GM21528 (cell line): ENCODE measurements around the gene PCSK4.

Source experiments
- ATAC-seq: cut with Tn5 transposase; IDR thresholded peaks from one replicate; pipeline ENCODE4 v1.9.1; 2021; ENCODE audit warnings: mild to moderate bottlenecking, moderate library complexity; ENCODE audit not compliant: unreplicated experiment, low FRiP score

Gene PCSK4

DNA sequence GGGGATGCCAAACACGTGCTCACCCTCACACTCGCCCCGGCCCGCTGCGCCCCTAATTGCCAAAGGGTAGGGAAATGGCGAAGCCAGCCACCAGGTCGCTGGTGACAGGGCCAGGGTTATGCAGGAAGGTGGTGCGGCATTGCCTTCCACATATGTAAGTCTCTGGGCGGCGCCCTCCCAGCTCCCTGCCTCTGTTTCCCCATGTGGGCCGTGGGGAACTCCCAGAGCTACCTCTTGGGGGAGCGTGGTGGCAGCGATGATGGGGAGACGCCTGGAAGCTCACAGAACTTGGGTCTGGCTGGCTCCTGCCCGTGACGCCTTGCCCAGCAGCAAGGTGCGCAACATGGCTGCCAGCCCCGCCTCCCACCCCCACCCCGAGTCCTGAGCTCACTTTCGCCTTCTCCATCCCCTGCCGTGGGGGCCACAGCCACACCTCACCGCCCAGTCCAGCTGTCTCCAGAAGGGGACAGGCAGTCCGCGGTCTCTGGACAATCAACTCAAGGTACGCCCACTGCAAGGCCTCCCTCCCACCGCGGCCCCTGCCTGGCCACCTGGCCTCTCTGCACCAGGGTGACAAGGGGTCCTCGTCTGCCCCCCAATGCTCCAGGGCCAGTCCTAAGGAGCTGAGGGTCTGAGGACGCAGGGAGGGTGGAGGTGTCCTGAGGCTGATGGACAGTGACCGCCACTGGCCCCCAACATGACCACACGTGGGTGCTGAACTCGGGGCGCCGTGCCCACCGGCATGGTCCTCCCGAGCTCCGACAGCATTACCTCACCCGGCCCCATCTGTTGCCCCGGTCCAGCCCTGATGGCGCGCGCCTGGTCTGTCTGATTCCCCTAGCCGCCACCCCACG is 17.7 kb downstream of the PCSK4 start:
- no peak for ATAC-seq

DNA sequence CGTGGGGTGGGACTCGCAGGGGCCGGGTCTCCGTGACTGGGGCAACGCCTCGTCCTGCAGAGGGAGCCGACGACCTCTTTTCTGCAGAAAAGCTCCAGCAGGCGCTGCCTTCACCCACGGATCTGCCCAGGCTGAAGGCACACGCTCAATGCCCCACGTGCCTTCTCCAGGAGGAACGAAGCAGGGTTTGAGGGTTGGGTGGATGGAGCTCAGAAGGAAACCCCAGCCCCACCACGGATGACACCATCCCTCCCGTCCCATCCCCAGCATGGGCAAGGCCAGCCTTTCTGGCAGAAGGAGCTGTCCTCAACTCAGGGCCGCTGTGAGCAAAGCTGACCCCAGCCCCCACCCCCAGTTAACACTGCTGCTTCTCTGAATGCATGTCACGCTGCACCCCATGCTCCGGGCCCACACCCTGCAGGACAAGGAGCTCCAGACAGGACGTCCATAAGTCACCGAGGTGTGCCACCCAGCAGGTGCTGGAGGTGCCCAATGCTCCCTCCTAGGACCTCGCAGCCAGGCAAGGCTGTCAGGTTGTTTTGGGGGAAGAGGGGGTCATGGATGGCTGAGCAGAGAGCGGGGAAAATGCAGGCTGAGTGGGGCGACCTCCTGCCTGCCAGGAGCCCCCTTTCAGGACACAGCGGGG is 18.5 kb downstream of the PCSK4 start:
- ATAC-seq, result no peak

DNA sequence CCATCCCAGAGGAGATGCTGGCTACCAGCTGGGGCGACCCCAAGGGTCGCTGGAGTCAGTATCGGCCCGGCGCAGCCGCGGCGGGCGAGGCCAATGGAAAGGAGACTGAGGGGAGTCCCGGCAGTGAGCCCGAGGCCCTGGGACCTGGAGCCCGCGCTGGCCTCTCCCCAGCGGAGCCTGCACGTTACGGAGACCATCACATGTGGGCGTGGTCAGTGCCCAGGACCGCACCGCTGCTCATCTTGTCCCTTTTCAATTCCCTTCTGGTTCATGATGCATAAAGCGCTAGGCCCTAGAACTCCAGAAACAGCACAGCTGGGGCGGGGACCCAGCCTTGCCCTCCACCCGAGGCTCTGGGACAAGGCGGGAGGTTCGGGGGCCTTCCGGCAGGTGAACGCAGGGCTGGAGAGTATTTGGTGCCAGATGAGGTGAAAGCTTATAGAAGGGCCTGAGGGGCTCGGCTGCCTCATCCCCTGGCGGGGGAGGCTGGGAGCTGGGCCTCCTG is 19.1 kb downstream of the PCSK4 start:
- no peak for ATAC-seq

DNA sequence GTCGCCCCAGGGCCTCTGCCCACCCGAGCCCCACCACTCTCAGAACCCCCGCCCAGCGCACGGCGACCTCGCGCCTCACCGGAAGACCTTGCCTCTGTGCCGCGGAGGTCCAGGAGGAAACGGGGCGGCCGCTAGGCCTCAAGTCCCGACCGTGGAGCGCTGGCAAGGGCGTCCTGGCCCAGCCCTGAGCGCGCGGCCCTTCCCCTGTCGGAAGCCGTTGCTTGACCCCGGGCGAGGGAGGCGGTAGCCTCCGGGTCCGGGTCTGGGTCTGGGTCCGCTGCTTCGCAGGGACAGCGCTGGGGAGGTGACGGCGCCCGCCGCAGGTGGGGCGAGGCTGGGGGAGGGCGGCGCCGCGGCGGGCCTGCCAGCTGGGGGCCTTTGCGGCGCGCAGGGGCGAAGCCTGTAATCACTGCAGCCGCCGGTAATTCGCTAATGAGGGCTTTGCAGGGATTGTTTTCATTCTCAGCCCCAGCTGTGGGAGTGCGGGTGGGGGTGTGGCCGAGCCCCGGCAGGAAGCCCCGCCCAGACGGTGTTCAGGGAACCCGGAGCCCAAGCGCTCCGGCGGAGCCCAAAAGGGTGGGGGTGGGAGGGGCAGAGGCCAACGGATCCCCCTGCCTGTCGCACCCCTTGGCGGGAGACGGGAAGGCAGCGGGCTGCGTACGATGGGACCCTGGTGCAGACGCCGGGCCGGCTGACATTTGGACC is 19.7 kb downstream of the PCSK4 start:
- no peak for ATAC-seq

DNA sequence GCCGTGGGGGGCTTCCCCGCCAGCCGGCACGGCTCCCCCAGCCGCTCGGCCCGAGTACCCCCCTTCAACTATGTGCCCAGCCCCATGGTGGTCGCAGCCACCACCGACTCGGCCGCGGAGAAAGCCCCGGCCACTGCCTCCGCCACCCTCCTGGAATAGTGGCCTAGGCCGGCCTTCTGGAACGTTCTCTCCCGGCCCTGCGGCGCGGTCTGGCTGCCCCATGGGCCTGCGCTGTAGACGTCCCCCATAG is 20.2 kb downstream of the PCSK4 start:
- ATAC-seq, result no peak

DNA sequence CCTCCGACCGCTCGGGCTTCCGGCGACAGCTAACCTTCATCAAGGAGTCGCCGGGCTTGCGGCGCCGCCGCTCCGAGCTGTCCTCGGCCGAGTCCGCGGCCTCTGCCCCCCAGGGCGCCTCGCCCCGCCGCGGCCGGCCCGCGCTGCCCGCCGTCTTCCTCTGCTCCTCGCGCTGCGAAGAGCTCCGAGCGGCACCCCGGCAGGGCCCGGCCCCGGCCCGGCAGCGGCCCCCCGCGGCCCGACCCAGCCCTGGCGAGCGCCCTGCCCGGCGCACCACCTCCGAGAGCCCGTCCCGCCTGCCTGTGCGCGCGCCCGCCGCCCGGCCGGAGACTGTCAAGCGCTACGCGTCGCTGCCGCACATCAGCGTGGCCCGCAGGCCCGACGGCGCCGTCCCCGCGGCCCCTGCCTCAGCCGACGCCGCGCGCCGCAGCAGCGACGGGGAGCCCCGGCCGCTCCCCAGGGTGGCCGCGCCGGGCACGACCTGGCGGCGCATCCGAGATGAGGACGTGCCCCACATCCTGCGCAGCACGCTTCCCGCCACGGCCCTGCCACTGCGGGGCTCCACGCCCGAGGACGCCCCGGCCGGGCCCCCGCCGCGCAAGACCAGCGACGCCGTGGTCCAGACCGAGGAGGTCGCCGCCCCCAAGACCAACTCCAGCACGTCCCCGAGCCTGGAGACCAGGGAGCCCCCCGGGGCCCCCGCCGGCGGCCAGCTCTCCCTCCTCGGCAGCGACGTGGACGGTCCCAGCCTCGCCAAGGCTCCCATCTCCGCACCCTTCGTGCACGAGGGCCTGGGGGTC is 20.7 kb downstream of the PCSK4 start:
- ATAC-seq, result no peak

DNA sequence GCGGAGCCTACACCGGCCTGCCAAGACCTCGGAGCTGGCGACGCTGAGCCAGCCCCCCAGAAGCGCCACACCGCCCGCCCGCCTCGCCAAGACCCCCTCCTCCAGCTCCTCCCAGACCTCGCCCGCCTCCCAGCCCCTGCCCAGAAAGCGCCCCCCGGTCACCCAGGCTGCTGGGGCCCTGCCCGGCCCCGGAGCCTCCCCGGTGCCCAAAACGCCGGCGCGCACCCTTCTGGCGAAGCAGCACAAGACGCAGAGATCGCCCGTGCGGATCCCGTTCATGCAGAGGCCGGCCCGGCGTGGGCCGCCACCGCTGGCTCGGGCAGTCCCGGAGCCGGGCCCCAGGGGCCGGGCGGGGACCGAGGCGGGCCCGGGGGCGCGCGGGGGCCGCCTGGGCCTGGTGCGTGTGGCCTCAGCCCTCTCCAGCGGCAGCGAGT is 21.3 kb downstream of the PCSK4 start:
- ATAC-seq, result no peak

DNA sequence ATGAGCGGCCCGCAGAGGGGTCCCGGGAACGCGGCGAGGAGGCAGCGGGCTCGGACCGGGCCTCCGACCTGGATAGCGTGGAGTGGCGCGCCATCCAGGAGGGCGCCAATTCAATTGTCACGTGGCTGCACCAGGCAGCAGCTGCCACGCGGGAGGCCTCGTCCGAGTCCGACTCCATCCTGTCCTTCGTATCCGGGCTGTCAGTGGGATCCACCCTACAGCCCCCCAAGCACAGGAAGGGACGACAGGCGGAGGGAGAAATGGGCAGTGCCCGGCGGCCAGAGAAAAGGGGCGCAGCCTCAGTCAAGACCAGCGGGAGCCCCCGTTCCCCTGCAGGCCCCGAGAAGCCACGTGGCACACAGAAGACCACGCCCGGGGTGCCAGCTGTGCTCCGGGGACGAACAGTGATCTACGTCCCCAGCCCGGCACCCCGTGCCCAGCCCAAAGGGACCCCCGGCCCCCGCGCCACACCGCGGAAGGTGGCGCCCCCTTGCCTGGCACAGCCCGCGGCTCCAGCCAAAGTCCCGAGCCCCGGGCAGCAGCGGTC is 21.8 kb downstream of the PCSK4 start:
- no peak for ATAC-seq

DNA sequence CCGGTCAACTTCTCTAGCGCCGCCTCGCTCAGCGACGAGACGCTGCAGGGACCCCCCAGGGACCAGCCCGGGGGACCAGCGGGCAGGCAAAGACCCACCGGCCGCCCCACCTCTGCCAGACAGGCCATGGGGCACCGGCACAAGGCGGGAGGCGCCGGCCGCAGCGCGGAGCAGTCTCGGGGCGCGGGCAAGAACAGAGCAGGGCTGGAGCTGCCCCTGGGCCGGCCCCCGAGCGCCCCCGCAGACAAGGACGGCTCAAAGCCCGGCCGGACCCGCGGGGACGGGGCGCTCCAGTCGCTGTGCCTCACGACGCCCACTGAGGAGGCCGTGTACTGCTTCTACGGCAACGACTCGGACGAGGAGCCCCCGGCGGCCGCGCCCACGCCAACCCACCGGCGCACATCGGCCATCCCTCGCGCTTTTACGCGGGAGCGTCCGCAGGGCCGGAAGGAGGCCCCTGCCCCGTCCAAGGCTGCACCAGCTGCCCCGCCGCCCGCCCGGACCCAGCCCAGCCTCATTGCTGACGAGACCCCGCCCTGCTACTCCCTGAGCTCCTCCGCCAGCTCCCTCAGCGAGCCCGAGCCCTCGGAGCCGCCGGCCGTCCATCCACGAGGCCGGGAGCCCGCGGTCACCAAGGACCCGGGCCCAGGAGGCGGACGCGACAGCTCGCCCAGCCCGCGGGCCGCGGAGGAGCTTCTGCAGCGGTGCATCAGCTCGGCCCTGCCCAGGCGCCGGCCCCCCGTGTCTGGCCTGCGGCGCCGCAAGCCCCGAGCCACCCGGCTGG is 22.5 kb downstream of the PCSK4 start:
- no peak for ATAC-seq

DNA sequence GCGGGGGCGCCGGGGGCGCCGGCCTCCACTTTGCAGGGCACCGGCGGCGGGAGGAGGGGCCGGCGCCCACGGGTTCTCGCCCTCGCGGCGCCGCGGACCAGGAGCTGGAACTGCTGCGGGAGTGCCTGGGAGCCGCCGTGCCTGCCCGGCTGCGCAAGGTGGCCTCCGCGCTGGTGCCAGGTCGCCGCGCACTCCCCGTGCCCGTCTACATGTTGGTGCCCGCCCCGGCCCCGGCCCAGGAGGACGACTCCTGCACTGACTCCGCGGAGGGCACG is 23.0 kb downstream of the PCSK4 start:
- ATAC-seq, result no peak

DNA sequence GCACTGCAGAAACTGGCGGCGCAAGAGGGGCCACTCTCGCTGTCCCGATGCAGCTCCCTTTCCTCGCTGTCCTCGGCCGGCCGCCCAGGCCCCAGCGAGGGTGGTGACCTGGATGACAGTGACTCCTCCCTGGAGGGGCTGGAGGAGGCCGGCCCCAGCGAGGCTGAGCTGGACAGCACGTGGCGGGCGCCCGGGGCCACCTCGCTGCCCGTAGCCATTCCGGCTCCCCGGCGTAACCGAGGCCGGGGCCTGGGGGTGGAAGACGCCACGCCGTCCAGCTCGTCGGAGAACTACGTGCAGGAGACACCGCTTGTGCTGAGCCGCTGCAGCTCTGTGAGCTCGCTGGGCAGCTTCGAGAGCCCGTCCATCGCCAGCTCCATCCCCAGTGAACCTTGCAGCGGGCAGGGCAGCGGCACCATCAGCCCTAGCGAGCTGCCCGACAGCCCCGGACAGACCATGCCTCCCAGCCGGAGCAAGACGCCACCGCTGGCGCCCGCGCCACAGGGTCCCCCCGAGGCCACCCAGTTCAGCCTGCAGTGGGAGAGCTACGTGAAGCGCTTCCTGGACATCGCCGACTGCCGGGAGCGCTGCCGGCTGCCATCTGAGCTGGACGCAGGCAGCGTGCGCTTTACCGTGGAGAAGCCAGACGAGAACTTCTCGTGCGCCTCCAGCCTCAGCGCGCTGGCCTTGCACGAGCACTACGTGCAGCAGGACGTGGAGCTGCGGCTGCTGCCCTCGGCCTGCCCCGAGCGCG is 23.5 kb downstream of the PCSK4 start:
- no peak for ATAC-seq

DNA sequence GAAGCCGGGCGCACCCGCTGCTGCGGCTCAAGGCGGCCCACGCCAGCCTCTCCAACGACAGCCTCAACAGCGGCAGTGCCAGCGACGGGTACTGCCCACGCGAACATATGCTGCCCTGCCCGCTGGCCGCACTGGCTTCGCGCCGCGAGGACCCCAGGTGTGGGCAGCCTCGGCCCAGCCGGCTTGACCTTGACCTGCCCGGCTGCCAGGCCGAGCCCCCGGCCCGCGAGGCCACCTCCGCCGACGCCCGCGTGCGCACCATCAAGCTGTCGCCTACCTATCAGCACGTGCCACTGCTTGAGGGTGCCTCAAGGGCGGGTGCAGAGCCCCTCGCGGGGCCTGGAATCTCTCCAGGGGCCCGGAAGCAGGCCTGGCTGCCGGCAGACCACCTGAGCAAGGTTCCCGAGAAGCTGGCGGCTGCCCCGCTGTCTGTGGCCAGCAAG is 24.1 kb downstream of the PCSK4 start:
- no peak for ATAC-seq

DNA sequence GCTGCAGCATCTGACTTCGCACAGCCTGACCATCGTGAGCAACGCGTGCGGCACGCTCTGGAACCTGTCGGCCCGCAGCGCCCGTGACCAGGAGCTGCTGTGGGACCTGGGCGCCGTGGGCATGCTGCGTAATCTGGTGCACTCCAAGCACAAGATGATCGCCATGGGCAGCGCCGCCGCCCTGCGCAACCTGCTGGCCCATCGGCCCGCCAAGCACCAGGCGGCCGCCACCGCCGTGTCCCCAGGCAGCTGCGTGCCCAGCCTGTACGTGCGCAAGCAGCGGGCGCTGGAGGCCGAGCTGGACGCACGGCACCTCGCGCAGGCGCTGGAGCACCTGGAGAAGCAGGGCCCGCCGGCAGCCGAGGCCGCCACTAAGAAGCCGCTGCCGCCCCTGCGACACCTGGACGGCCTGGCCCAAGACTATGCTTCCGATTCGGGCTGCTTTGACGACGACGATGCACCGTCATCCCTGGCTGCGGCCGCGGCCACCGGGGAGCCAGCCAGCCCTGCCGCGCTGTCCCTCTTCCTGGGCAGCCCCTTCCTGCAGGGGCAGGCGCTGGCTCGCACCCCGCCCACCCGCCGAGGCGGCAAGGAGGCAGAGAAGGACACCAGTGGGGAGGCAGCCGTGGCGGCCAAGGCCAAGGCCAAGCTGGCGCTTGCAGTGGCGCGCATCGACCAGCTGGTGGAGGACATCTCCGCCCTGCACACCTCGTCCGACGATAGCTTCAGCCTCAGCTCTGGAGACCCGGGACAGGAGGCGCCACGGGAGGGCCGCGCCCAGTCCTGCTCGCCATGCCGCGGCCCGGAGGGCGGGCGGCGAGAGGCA is 24.7 kb downstream of the PCSK4 start:
- ATAC-seq, result no peak

DNA sequence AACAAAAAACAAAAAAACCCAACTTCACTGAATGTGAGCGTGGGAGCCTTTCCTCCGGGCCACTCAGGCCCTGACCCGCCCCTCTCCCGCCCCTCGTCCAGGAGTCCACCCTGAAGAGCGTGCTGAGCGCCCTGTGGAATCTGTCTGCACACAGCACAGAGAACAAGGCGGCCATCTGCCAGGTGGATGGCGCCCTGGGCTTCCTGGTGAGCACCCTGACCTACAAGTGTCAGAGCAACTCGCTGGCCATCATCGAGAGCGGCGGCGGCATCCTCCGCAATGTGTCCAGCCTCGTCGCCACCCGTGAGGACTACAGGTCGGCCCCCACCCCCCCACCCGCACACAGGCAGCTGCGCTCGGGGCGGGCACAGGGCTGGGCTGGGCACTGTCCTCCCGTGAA is 28.3 kb downstream of the PCSK4 start:
- no peak for ATAC-seq

DNA sequence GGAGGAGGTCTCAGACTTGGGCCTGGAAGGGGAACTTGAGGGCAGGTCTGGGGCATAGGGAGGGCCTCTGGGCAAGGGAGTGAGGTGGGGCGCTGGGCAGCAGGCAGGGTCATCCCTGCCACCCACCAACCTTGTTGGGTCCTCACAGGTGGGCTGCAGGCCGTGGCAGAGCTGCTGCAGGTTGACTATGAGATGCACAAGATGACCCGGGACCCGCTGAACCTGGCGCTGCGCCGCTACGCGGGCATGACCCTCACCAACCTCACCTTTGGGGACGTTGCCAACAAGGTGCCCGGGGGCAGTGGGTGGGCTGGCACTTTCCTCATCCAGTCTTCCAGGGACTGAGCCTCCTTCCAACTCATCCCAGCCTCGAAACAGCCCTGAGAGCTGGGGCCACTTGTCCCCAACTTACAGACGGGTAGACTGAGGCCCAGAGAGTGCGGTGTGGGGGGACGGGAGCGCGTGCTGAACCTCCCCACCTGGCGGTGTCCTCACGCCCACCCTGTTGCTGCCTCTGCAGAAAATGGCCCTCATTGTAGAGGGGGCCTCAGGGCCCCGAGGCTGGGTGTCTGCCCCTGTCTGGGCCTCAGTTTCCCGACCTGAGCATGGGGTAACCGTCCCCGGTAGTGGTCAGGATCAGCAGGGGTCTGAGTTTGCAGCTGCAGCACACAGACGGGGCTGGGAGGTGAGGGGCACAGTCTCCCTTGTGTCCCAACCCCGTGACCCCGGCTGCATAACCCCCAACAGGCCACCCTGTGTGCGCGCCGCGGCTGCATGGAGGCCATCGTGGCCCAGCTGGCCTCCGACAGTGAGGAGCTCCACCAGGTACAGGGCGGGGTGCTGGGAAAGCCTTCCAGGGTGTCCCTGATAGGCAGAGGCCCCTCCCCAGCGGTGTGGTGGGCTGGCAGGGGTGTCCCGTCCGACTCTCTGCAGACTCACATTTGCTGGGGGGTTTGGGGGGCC is 29.8 kb downstream of the PCSK4 start:
- ATAC-seq, result no peak

DNA sequence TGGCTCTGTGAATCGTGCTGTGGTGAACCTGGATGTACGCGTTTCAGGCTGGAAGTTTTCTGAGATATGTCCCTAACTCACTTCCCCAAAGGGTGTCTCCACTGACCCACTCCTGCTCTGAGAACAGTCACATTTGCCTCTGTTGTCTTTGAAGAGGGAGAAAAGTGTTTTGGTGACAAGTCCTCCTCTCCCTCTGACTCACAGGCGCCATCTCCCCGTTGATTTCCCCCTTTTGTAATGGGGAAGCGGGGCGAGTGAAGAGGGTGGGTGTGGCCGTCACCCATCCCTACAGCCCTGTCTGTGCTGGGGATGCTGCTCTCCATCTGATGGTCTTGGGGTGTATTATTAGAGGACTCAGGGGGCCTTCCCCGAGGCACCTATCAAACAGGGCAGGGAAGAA is 30.7 kb downstream of the PCSK4 start:
- ATAC-seq, result no peak

DNA sequence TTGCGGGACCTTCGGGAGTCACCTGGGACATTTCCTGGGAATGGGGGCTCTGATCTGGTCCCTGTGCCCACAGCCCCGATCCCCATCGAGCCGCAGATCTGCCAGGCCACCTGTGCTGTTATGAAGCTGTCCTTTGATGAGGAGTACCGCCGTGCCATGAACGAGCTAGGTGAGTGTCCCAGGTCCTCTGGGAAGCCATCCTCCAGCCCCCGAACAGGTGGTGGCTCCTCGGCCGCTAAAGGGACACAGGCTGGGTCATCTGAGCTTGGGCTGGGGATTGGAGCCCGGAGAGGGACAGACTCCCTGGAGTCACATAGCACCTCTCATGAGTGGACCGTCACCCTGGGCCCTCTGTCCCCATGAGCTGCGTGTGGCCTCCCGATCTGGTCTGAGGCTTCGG is 32.3 kb downstream of the PCSK4 start:
- no peak for ATAC-seq
